Dermis lymphatic vessel endothelial cell (primary cell): ENCODE measurements around the gene PTDSS2. TPM values are rescaled to one million over a fixed set of nuclear protein-coding genes. Genes with fewer than 3 reads are reported as not detected.

Source experiments
- total RNA-seq: library from RNA; depleted of rRNA; stranded (reverse); fragments of >200 nt; gene quantifications from 2 replicates; pipeline ENCODE4 v1.2.1, GENCODE V29; 2014

Gene PTDSS2
- 31.1 TPM in 2 replicates for total RNA-seq

GRCh38 chr11:449889-450808, at the start of gene PTDSS2:
TSS of gene PTDSS2 (plus strand) at chr11:450279. CDS start at chr11:450456, 177 bp downstream.

GRCh38 chr11:441418-442274, 8.4 kb upstream of the PTDSS2 start, which contains the start of gene ANO9:
TSS of gene ANO9 (minus strand) at chr11:442011. CDS start at chr11:441926, 85 bp downstream.

GRCh38 chr11:506995-507726, 57.1 kb downstream of the PTDSS2 start, which contains the start of gene RNH1:
TSS of gene RNH1 (minus strand) at chr11:507242. CDS start at chr11:502162, 5,080 bp downstream.

GRCh38 chr11:535519-536454, 85.7 kb downstream of the PTDSS2 start, which contains the start of gene HRAS:
TSS of gene HRAS (minus strand) at chr11:535576.

GRCh38 chr11:536841-537621, 87.0 kb downstream of the PTDSS2 start, which contains the start of gene LRRC56:
TSS of gene LRRC56 (plus strand) at chr11:537527. CDS start at chr11:540685, 3,158 bp downstream.

Other genes starting within 250 kb of the PTDSS2 start
- 11.1 and 15.3 TPM in 2 replicates for gene BET1L, start 242.9 kb upstream of the PTDSS2 start, total RNA-seq
- gene RIC8A, start 242.6 kb upstream of the PTDSS2 start, total RNA-seq: 102 and 143 TPM in 2 replicates
- gene SIRT3, start 213.9 kb upstream of the PTDSS2 start, total RNA-seq: 9.2 TPM in 2 replicates
- gene PSMD13, start 213.3 kb upstream of the PTDSS2 start, total RNA-seq: 163 and 176 TPM in 2 replicates
- gene NLRP6, start 171.9 kb upstream of the PTDSS2 start, total RNA-seq: not detected in 2 replicates
- gene PGGHG, start 161.2 kb upstream of the PTDSS2 start, total RNA-seq: 10.0 and 10.5 TPM in 2 replicates
- gene IFITM5, start 150.8 kb upstream of the PTDSS2 start, total RNA-seq: not detected in 2 replicates
- 29.4 and 39.2 TPM in 2 replicates for gene IFITM2, start 142.5 kb upstream of the PTDSS2 start, total RNA-seq
- 0.09 and 0.65 TPM in 2 replicates for gene IFITM1, start 136.2 kb upstream of the PTDSS2 start, total RNA-seq
- 33.5 and 44.5 TPM in 2 replicates for gene IFITM3, start 129.4 kb upstream of the PTDSS2 start, total RNA-seq
- gene B4GALNT4, start 80.8 kb upstream of the PTDSS2 start, total RNA-seq: 0.09 and 1.4 TPM in 2 replicates
- 0.11 and 0.26 TPM in 2 replicates for gene PKP3, start 56.1 kb upstream of the PTDSS2 start, total RNA-seq
- 32.7 and 35.2 TPM in 2 replicates for gene SIGIRR, start 35.3 kb upstream of the PTDSS2 start, total RNA-seq
- gene ANO9, start 8.3 kb upstream of the PTDSS2 start, total RNA-seq: 0.69 and 0.76 TPM in 2 replicates
- gene RNH1, start 57.0 kb downstream of the PTDSS2 start, total RNA-seq: 187 and 237 TPM in 2 replicates
- 34.2 and 39.2 TPM in 2 replicates for gene HRAS, start 85.3 kb downstream of the PTDSS2 start, total RNA-seq
- gene LRRC56, start 87.2 kb downstream of the PTDSS2 start, total RNA-seq: 0.34 and 0.43 TPM in 2 replicates
- gene LMNTD2, start 110.5 kb downstream of the PTDSS2 start, total RNA-seq: 1.5 and 1.7 TPM in 2 replicates
- 9.2 and 19.1 TPM in 2 replicates for gene RASSF7, start 110.7 kb downstream of the PTDSS2 start, total RNA-seq
- gene PHRF1, start 126.2 kb downstream of the PTDSS2 start, total RNA-seq: 17.6 and 19.3 TPM in 2 replicates
- 7.4 and 11.4 TPM in 2 replicates for gene IRF7, start 165.7 kb downstream of the PTDSS2 start, total RNA-seq
- gene CDHR5, start 174.7 kb downstream of the PTDSS2 start, total RNA-seq: not detected in 2 replicates
- not detected in 2 replicates for gene SCT, start 176.9 kb downstream of the PTDSS2 start, total RNA-seq
- gene DRD4, start 187.0 kb downstream of the PTDSS2 start, total RNA-seq: not detected in 2 replicates
- 27.5 and 34.3 TPM in 2 replicates for gene DEAF1, start 244.9 kb downstream of the PTDSS2 start, total RNA-seq
- gene TMEM80, start 245.5 kb downstream of the PTDSS2 start, total RNA-seq: 7.9 and 11.1 TPM in 2 replicates